HG02981 (cell line): ENCODE results near the gene IDH3G.
"Not testable (repeated sequence)": the region's sequence is repeated elsewhere in the genome, so short reads cannot be mapped to it uniquely, and the experiment has no call there.

Experiments used
- ATAC-seq: cut with Tn5 transposase; IDR thresholded peaks from one replicate; pipeline ENCODE4 v1.9.1; 2021; ENCODE audit warnings: mild to moderate bottlenecking, moderate library complexity; ENCODE audit not compliant: unreplicated experiment

Gene IDH3G

GRCh38 chrX:153763298-153763932, 30.8 kb downstream of the IDH3G start:
- ATAC-seq = no peak

- no peak for ATAC-seq
Measured at GRCh38 chrX:153762626-153763173, 31.5 kb downstream of the IDH3G start.

- no peak for ATAC-seq
Measured at GRCh38 chrX:153761863-153762262, 32.3 kb downstream of the IDH3G start.

GRCh38 chrX:153755136-153755535, 39.0 kb downstream of the IDH3G start:
- ATAC-seq = no peak

- ATAC-seq = no peak
Measured at GRCh38 chrX:153750127-153750774, 43.9 kb downstream of the IDH3G start.

- not testable (repeated sequence) for ATAC-seq
Measured at GRCh38 chrX:153749017-153749416, 45.2 kb downstream of the IDH3G start.

- ATAC-seq = not testable (repeated sequence)
Measured at GRCh38 chrX:153746991-153747390, 47.2 kb downstream of the IDH3G start.

GRCh38 chrX:153746359-153746758, 47.8 kb downstream of the IDH3G start:
- no peak for ATAC-seq

- ATAC-seq = not testable (repeated sequence)
Measured at GRCh38 chrX:153745067-153745433, 49.1 kb downstream of the IDH3G start.

- ATAC-seq = no peak
Measured at GRCh38 chrX:153744210-153745066, 49.7 kb downstream of the IDH3G start.

GRCh38 chrX:153743468-153744209, 50.5 kb downstream of the IDH3G start:
- ATAC-seq = not testable (repeated sequence)

- not testable (repeated sequence) for ATAC-seq
Measured at GRCh38 chrX:153742796-153743467, 51.2 kb downstream of the IDH3G start.

- not testable (repeated sequence) for ATAC-seq
Measured at GRCh38 chrX:153742111-153742510, 52.1 kb downstream of the IDH3G start.

- no peak for ATAC-seq
Measured at GRCh38 chrX:153741446-153741845, 52.7 kb downstream of the IDH3G start.

GRCh38 chrX:153740631-153741222, 53.4 kb downstream of the IDH3G start:
- ATAC-seq = no peak

GRCh38 chrX:153739754-153740486, 54.3 kb downstream of the IDH3G start:
- ATAC-seq = no peak

- ATAC-seq = no peak
Measured at GRCh38 chrX:153738056-153738605, 56.0 kb downstream of the IDH3G start.

GRCh38 chrX:153736871-153737441, 57.2 kb downstream of the IDH3G start:
- no peak for ATAC-seq
